ENCODE data around the gene TCEA2.

TCEA2 gene

GRCh38 chr20:64049878-64050260 is 13.1 kb upstream of the TCEA2 start:
- no peak for DNase-seq

GRCh38 chr20:64050261-64051032 is 12.6 kb upstream of the TCEA2 start:
- DNase-seq = peak in 1 of 3 donors; percentile 41

GRCh38 chr20:64051033-64051452 is 12.0 kb upstream of the TCEA2 start:
- no peak for DNase-seq

GRCh38 chr20:64051561-64052325 is 11.3 kb upstream of the TCEA2 start:
- no peak for DNase-seq

GRCh38 chr20:64052326-64052722 is 10.7 kb upstream of the TCEA2 start:
- DNase-seq = no peak

GRCh38 chr20:64052987-64053840 is 9.8 kb upstream of the TCEA2 start:
- no peak for DNase-seq

GRCh38 chr20:64053841-64054661 is 8.9 kb upstream of the TCEA2 start:
- peak in 2 of 3 donors; percentile 36 to 41 for DNase-seq

GRCh38 chr20:64055396-64055892 is 7.6 kb upstream of the TCEA2 start:
- no peak for DNase-seq

GRCh38 chr20:64055893-64056638 is 6.9 kb upstream of the TCEA2 start:
- DNase-seq = no peak

GRCh38 chr20:64056639-64056888 is 6.4 kb upstream of the TCEA2 start:
- no peak for DNase-seq

- no peak for DNase-seq
These were observed 5.9 kb upstream of the TCEA2 start for GRCh38 chr20:64056889-64057627.

GRCh38 chr20:64057628-64058498 is 5.1 kb upstream of the TCEA2 start:
- peak; percentile 64 to 86 (median 69) for DNase-seq

- peak in 1 of 3 donors; percentile 52 for DNase-seq
These were observed 4.5 kb upstream of the TCEA2 start for GRCh38 chr20:64058536-64058935.

GRCh38 chr20:64062276-64062595 is 762 bp upstream of the TCEA2 start:
- DNase-seq = no peak

GRCh38 chr20:64063389-64064144 is 569 bp downstream of the TCEA2 start:
- DNase-seq = peak; percentile 72 to 84 (median 77)

GRCh38 chr20:64064145-64064698 is 1.2 kb downstream of the TCEA2 start:
- DNase-seq = peak in 1 of 3 donors; percentile 38

GRCh38 chr20:64065062-64065973 is 2.3 kb downstream of the TCEA2 start:
- DNase-seq = no peak

- DNase-seq = peak in 1 of 3 donors; percentile 57
These were observed 3.0 kb downstream of the TCEA2 start for GRCh38 chr20:64065974-64066343.

Data from suppressor macrophage treated with lipopolysaccharide for 1 hour (primary cell).